H1 (cell line): ENCODE measurements around the gene NBAS. TPM values are rescaled to one million over a fixed set of nuclear protein-coding genes. Genes with fewer than 3 reads are reported as not detected.

Experiments used
- CTCF ChIA-PET: fragments of 300-600 bp; sonication (Branson Sonifier 250); formaldehyde crosslinking; loops from one replicate; lab custom pipeline; 2021; ENCODE audit not compliant: partially characterized antibody; lab: Charles Lee
- POLR2A ChIA-PET: fragments of 300-600 bp; sonication (Branson Sonifier 250); formaldehyde crosslinking; loops from one replicate; lab custom pipeline; 2021; ENCODE audit warnings: inconsistent platforms; ENCODE audit not compliant: partially characterized antibody; lab: Charles Lee
- DNase-seq, 2 experiments: peaks; one replicate each; pipeline versions ENCODE4 v3.0.0 to v3.0.0-alpha.2; 2010 to 2022; ENCODE audit warnings: low spot score in 2 of 2, low read depth in 1 of 2, mixed read lengths in 1 of 2
- FAIRE-seq: peaks from 2 replicates; lab custom pipeline; 2011; peaks lifted over from hg19 to GRCh38; lab: Jason Lieb, UNC
- H2AFZ ChIP-seq: 2 replicates; pipeline ENCODE4 v1.8.1; 2012; ENCODE audit warnings: low read length, inconsistent platforms
- H2AK5ac ChIP-seq: 2 replicates; pipeline ENCODE4 v1.6.1; 2013; ENCODE audit warnings: low read depth, low read length
- H2BK120ac ChIP-seq: replicated peaks from 2 replicates; pipeline ENCODE3; 2013; ENCODE audit warnings: low read depth, low read length, inconsistent platforms
- H2BK12ac ChIP-seq: 2 replicates; pipeline ENCODE4 v1.6.1; 2013; ENCODE audit warnings: low read depth, low read length
- H2BK15ac ChIP-seq: 2 replicates; pipeline ENCODE4 v1.6.1; 2013; ENCODE audit warnings: low read length
- H2BK20ac ChIP-seq: 2 replicates; pipeline ENCODE4 v1.6.1; 2013; ENCODE audit warnings: low read length
- H2BK5ac ChIP-seq: 2 replicates; pipeline ENCODE4 v1.6.1; 2013; ENCODE audit warnings: low read depth, low read length
- H3K14ac ChIP-seq: 2 replicates; pipeline ENCODE4 v1.6.1; 2013; ENCODE audit warnings: inconsistent platforms; ENCODE audit not compliant: insufficient read length
- H3K18ac ChIP-seq: 2 replicates; pipeline ENCODE4 v1.6.1; 2013; ENCODE audit warnings: low read length; ENCODE audit errors: extremely low read depth
- H3K23ac ChIP-seq: 2 replicates; pipeline ENCODE4 v1.6.1; 2013; ENCODE audit warnings: inconsistent platforms; ENCODE audit not compliant: insufficient read length
- H3K23me2 ChIP-seq: 2 replicates; pipeline ENCODE4 v1.6.1; 2013; ENCODE audit warnings: low read depth, low read length
- H3K27ac ChIP-seq: 2 replicates; pipeline ENCODE4 v1.6.1; 2011; ENCODE audit warnings: low read depth, low read length, inconsistent platforms
- H3K27me3 ChIP-seq, 4 experiments: replicated peaks in 1 of 4; 1 replicate in 1 of 4; 2 replicates in 3 of 4; pipeline versions ENCODE4 v1.6.1 to v1.8.1; 2011 to 2013; ENCODE audit warnings: low read length in 3 of 4, mild to moderate bottlenecking in 3 of 4, inconsistent platforms in 2 of 4, mixed read lengths in 2 of 4, moderate library complexity in 1 of 4; ENCODE audit not compliant: control insufficient read depth in 3 of 4, insufficient read depth in 3 of 4; ENCODE audit errors: extremely low read depth in 1 of 4
- H3K36me3 ChIP-seq, 4 experiments: 2 replicates each; pipeline versions ENCODE4 v1.6.1 to v1.8.1; 2011 to 2013; ENCODE audit warnings: mild to moderate bottlenecking in 4 of 4, low read length in 3 of 4, moderate library complexity in 2 of 4, control low read depth in 1 of 4, inconsistent platforms in 1 of 4; ENCODE audit not compliant: insufficient read depth in 4 of 4, control insufficient read depth in 2 of 4
- H3K4ac ChIP-seq: replicated peaks from 2 replicates; pipeline ENCODE3; 2013; ENCODE audit warnings: low read length, low read depth, mixed read lengths, inconsistent platforms; ENCODE audit not compliant: insufficient read length
- H3K4me1 ChIP-seq, 4 experiments: replicated peaks in 1 of 4; 1 replicate in 1 of 4; 2 replicates in 3 of 4; pipeline versions ENCODE4 v1.6.1 to v1.8.1; 2011 to 2013; ENCODE audit warnings: low read length in 3 of 4, inconsistent platforms in 2 of 4, mixed read lengths in 1 of 4; ENCODE audit not compliant: insufficient read depth in 4 of 4, control insufficient read depth in 3 of 4
- H3K4me2 ChIP-seq, 2 experiments: 2 replicates each; pipeline versions ENCODE4 v1.6.1 to v1.8.1; 2011 to 2013; ENCODE audit warnings: low read depth in 2 of 2, low read length in 2 of 2, control low read depth in 1 of 2, inconsistent platforms in 1 of 2, mild to moderate bottlenecking in 1 of 2; ENCODE audit not compliant: insufficient read depth in 1 of 2
- H3K4me3 ChIP-seq, 4 experiments: fragments of 200-600, 300-600 bp in 1 of 4; sonication (generic), shearing (Covaris generic), sonication (Bioruptor Twin) in 1 of 4; 2 replicates each; pipeline versions ENCODE4 v1.5.1 to v1.8.1; 2011 to 2016; ENCODE audit warnings: low read length in 4 of 4, low read depth in 3 of 4, control low read depth in 2 of 4, inconsistent platforms in 2 of 4, mild to moderate bottlenecking in 2 of 4, mixed read lengths in 1 of 4, moderate library complexity in 1 of 4; ENCODE audit not compliant: insufficient read depth in 2 of 4; ENCODE audit errors: extremely low read depth in 1 of 4
- H3K56ac ChIP-seq: replicated peaks from 2 replicates; pipeline ENCODE3; 2013; ENCODE audit warnings: low read depth, mild to moderate bottlenecking, mixed read lengths, low read length, inconsistent platforms; ENCODE audit not compliant: insufficient read length
- H3K79me1 ChIP-seq: 2 replicates; pipeline ENCODE4 v1.6.1; 2013; ENCODE audit warnings: low read depth, low read length, control low read depth
- H3K79me2 ChIP-seq, 2 experiments: 2 replicates each; pipeline versions ENCODE4 v1.6.1 to v1.8.1; 2012 to 2013; ENCODE audit warnings: low read length in 2 of 2, mild to moderate bottlenecking in 2 of 2, inconsistent platforms in 1 of 2; ENCODE audit not compliant: insufficient read depth in 2 of 2, control insufficient read depth in 1 of 2
- H3K9ac ChIP-seq, 4 experiments: replicated peaks in 1 of 4; 1 replicate in 1 of 4; 2 replicates in 3 of 4; pipeline versions ENCODE4 v1.6.1 to v1.8.1; 2011 to 2013; ENCODE audit warnings: low read depth in 3 of 4, low read length in 3 of 4, control low read depth in 2 of 4, mild to moderate bottlenecking in 2 of 4, moderate library complexity in 2 of 4, inconsistent platforms in 1 of 4; ENCODE audit errors: extremely low read depth in 1 of 4
- H3K9me3 ChIP-seq, 2 experiments: 2 replicates each; pipeline versions ENCODE4 v1.6.1 to v1.8.1; 2012 to 2013; ENCODE audit warnings: mild to moderate bottlenecking in 2 of 2, moderate library complexity in 2 of 2, control low read depth in 1 of 2, inconsistent platforms in 1 of 2, low read depth in 1 of 2, low read length in 1 of 2, mixed read lengths in 1 of 2; ENCODE audit not compliant: insufficient read depth in 2 of 2
- H4K20me1 ChIP-seq, 2 experiments: replicated peaks in 1 of 2; 2 replicates each; pipeline versions ENCODE3 to v1.8.1; 2011 to 2013; ENCODE audit warnings: inconsistent platforms in 2 of 2, low read length in 2 of 2, mild to moderate bottlenecking in 1 of 2; ENCODE audit not compliant: insufficient read depth in 2 of 2, control insufficient read depth in 1 of 2
- H4K5ac ChIP-seq: 2 replicates; pipeline ENCODE4 v1.6.1; 2013; ENCODE audit warnings: low read length, low read depth, mixed read lengths, inconsistent platforms; ENCODE audit not compliant: insufficient read length
- H4K8ac ChIP-seq: 2 replicates; pipeline ENCODE4 v1.8.0; 2013; ENCODE audit warnings: mild to moderate bottlenecking, moderate library complexity, low read length, inconsistent platforms; ENCODE audit not compliant: insufficient read depth; ENCODE audit errors: extremely low read depth
- H4K91ac ChIP-seq: replicated peaks from 2 replicates; pipeline ENCODE3; 2013; ENCODE audit warnings: low read length, mixed read lengths, inconsistent platforms; ENCODE audit not compliant: insufficient read length
- EP300 ChIP-seq, 2 experiments: IDR thresholded peaks; 1 replicate in 1 of 2; 2 replicates in 1 of 2; pipeline ENCODE4 v1.6.1; 2011 to 2012; ENCODE audit warnings: low read depth in 2 of 2, low read length in 2 of 2, mild to moderate bottlenecking in 2 of 2, borderline replicate concordance in 1 of 2, inconsistent platforms in 1 of 2, moderate library complexity in 1 of 2
- polyA plus RNA-seq, 7 experiments: library from polyadenylated mRNA; depleted of rRNA in 3 of 7; stranded (reverse) in 5 of 7; unstranded in 2 of 7; fragments of >200 nt in 5 of 7; fragments of 200-250 nt in 2 of 7; gene quantifications; 1 replicate in 5 of 7; 2 replicates in 1 of 7; 4 replicates in 1 of 7; pipeline versions ENCODE4 v1.2.1 to v1.2.3, GENCODE V29; 2011 to 2013; ENCODE audit warnings: missing spikeins in 2 of 7, mixed read lengths in 2 of 7
- total RNA-seq: library from RNA; stranded (reverse); fragmentation: NEBNext Ultra II Directional; extraction: Animal tissue kit (Norgen Biotek cat#: 25700); gene quantifications from 2 replicates; pipeline ENCODE4 v1.2.1, GENCODE V29; 2021

The NBAS gene
- total and polyA plus RNA-seq, 2 of the 8 experiments (the other 6 are each of a cell fraction or from before 2014, with no cell fraction given): 19.6 to 34.8 TPM

GRCh38 chr2:15584316-15584715 lies 23.2 kb upstream of the NBAS start:
- no peak overlapping the region for H2BK15ac ChIP-seq
- H3K23me2 ChIP-seq: no peaks in the 10 kb centered on the region
- ChIA-PET CTCF (interaction anchor here (0.6 to 6.2 kb wide), 3 partner anchors 8 to 1328 kb away, joined by 3 to 51 read pairs (median 3); no protein-coding TSS in a partner anchor), POLR2A (interaction anchor here (2.4 kb wide), 1 partner anchor 10 kb away, joined by 8 read pairs; no protein-coding TSS in a partner anchor)
- H3K18ac ChIP-seq: no peak overlapping the region
- no peak overlapping the region for H3K9ac ChIP-seq
- no peaks in the 10 kb centered on the region; the same call in 1 of the 2 replicates for H3K79me1 ChIP-seq
- no peak overlapping the region for H2BK20ac ChIP-seq
- no peak overlapping the region for H3K23ac ChIP-seq
- no peaks in the 10 kb centered on the region for H3K9me3 ChIP-seq
- no peaks in the 10 kb centered on the region for H3K4me1 ChIP-seq
- H2BK5ac ChIP-seq: no peak overlapping the region
- H3K56ac ChIP-seq: no peak overlapping the region
- H3K79me2 ChIP-seq: no peaks in the 10 kb centered on the region
- no peak overlapping the region for H3K4ac ChIP-seq
- H3K36me3 ChIP-seq: no peaks in the 10 kb centered on the region
- H3K4me2 ChIP-seq: no peak overlapping the region
- H2BK12ac ChIP-seq: no peak overlapping the region
- no peak overlapping the region for H3K4me3 ChIP-seq
- H3K14ac ChIP-seq: no peak overlapping the region
- no peak overlapping the region for H3K27ac ChIP-seq
- no peaks in the 10 kb centered on the region for H4K20me1 ChIP-seq
- H4K91ac ChIP-seq: no peak overlapping the region
- H4K8ac ChIP-seq: no peak overlapping the region
- no peak for DNase-seq
- no peak for FAIRE-seq
- no peak overlapping the region for H2BK120ac ChIP-seq
- TF ChIP-seq EP300 (IDR thresholded peaks at IDR 0.05; ENCODE audit: borderline replicate concordance in 1 of 2, low read depth in 2 of 2, low read length in 2 of 2): no peak
- no peak overlapping the region for H4K5ac ChIP-seq
- H2AK5ac ChIP-seq: no peak overlapping the region
- no peak overlapping the region for H2AFZ ChIP-seq
- no peaks in the 10 kb centered on the region for H3K27me3 ChIP-seq
